Stomach smooth muscle (tissue), 2 donors: ENCODE data around the gene SNAPIN.

ENCODE experiments used
- H3K27ac ChIP-seq: one replicate; pipeline ENCODE4 v1.7.0; 2013; ENCODE audit warnings: mild to moderate bottlenecking, low read length, inconsistent platforms
- H3K27me3 ChIP-seq, 2 donors: one replicate each; pipeline ENCODE4 v1.7.0; 2013; ENCODE audit warnings: low read length in 2 of 2; ENCODE audit not compliant: insufficient read depth in 2 of 2, control insufficient read depth in 1 of 2
- H3K36me3 ChIP-seq, 2 donors: one replicate each; pipeline ENCODE4 v1.7.0; 2013; ENCODE audit warnings: low read length in 2 of 2; ENCODE audit not compliant: control insufficient read depth in 2 of 2, insufficient read depth in 2 of 2
- H3K4me1 ChIP-seq: one replicate; pipeline ENCODE4 v1.7.0; 2013; ENCODE audit warnings: low read length; ENCODE audit not compliant: control insufficient read depth, insufficient read depth
- H3K4me3 ChIP-seq, 2 donors: one replicate each; pipeline ENCODE4 v1.7.0; 2013; ENCODE audit warnings: low read length in 2 of 2
- H3K9ac ChIP-seq, 2 donors: one replicate each; pipeline ENCODE4 v1.7.0; 2013; ENCODE audit warnings: low read length in 2 of 2, mild to moderate bottlenecking in 1 of 2
- H3K9me3 ChIP-seq, 2 donors: one replicate each; pipeline ENCODE4 v1.7.0; 2013; ENCODE audit warnings: low read length in 2 of 2; ENCODE audit not compliant: control insufficient read depth in 2 of 2
- donor health status: healthy.
- donor health status: Pancreatic carcinoma.

SNAPIN gene

GRCh38 chr1:153626904-153627714, 31.4 kb upstream of the SNAPIN start, which contains the start of gene S100A13:
Gene S100A13 (minus strand): TSS chr1:153627505. CDS start chr1:153626472, 1,033 bp downstream.
- Histone ChIP-seq H3K36me3 (no peaks in the 10 kb centered on the region), H3K4me1 (peaks cover 48% of the 10 kb centered on the region), H3K27ac (peak within 1 kb of the TSS; percentile 83), H3K27me3 (no peaks in the 10 kb centered on the region), H3K9me3 (no peaks in the 10 kb centered on the region), H3K9ac (peak within 1 kb of the TSS; percentile 71 to 88), H3K4me3 (peak within 1 kb of the TSS; percentile 50 to 84)

GRCh38 chr1:153627715-153628626, 30.5 kb upstream of the SNAPIN start, which contains the start of gene S100A1:
Gene S100A1 (plus strand): TSS chr1:153628434. CDS start chr1:153630522, 2,088 bp downstream.
- Histone ChIP-seq H3K4me1 (peaks cover 48% of the 10 kb centered on the region), H3K27me3 (no peaks in the 10 kb centered on the region), H3K9ac (peak within 1 kb of the TSS; percentile 71 to 88), H3K36me3 (no peaks in the 10 kb centered on the region), H3K9me3 (no peaks in the 10 kb centered on the region), H3K27ac (peak within 1 kb of the TSS; percentile 83), H3K4me3 (peak within 1 kb of the TSS; percentile 50 to 84)

- Histone ChIP-seq H3K9ac (no peak overlapping the region), H3K27me3 (no peaks in the 10 kb centered on the region), H3K36me3 (no peaks in the 10 kb centered on the region), H3K27ac (peak overlapping the region; percentile 31), H3K4me1 (peaks cover 54% of the 10 kb centered on the region), H3K9me3 (no peaks in the 10 kb centered on the region), H3K4me3 (no peak overlapping the region)
Measured at GRCh38 chr1:153628638-153629342, 29.7 kb upstream of the SNAPIN start.

- Histone ChIP-seq H3K36me3 (no peaks in the 10 kb centered on the region), H3K4me1 (peaks cover 50% of the 10 kb centered on the region), H3K9me3 (no peaks in the 10 kb centered on the region), H3K9ac (no peak overlapping the region), H3K4me3 (no peak overlapping the region), H3K27me3 (no peaks in the 10 kb centered on the region), H3K27ac (peak overlapping the region; percentile 31)
Measured at GRCh38 chr1:153629343-153629665, 29.2 kb upstream of the SNAPIN start.

- Histone ChIP-seq H3K9me3 (no peaks in the 10 kb centered on the region), H3K27me3 (no peaks in the 10 kb centered on the region), H3K36me3 (no peaks in the 10 kb centered on the region), H3K27ac (peak overlapping the region; percentile 37), H3K4me1 (peaks cover 47% of the 10 kb centered on the region), H3K9ac (no peak overlapping the region), H3K4me3 (no peak overlapping the region)
Measured at GRCh38 chr1:153629971-153630370, 28.5 kb upstream of the SNAPIN start.

- H3K9ac ChIP-seq: no peak overlapping the region
- no peaks in the 10 kb centered on the region for H3K36me3 ChIP-seq
- no peaks in the 10 kb centered on the region for H3K27me3 ChIP-seq
- H3K9me3 ChIP-seq: no peaks in the 10 kb centered on the region
- peak overlapping the region; percentile 37 for H3K27ac ChIP-seq
- H3K4me1 ChIP-seq: peaks cover 46% of the 10 kb centered on the region
- no peak overlapping the region for H3K4me3 ChIP-seq
Measured at GRCh38 chr1:153630384-153630783, 28.1 kb upstream of the SNAPIN start.

- H3K36me3 ChIP-seq: peaks cover under 1% of the 10 kb centered on the region in 2 donors
- H3K9ac ChIP-seq: no peak overlapping the region
- H3K9me3 ChIP-seq: no peaks in the 10 kb centered on the region
- no peak overlapping the region for H3K4me3 ChIP-seq
- no peak overlapping the region for H3K27ac ChIP-seq
- H3K27me3 ChIP-seq: no peaks in the 10 kb centered on the region
- peaks cover 45% of the 10 kb centered on the region for H3K4me1 ChIP-seq
Measured at GRCh38 chr1:153631047-153632022, 27.2 kb upstream of the SNAPIN start.

GRCh38 chr1:153633161-153633753, 25.2 kb upstream of the SNAPIN start:
- peak overlapping the region; percentile 26 to 29 for H3K9ac ChIP-seq
- H3K27me3 ChIP-seq: no peaks in the 10 kb centered on the region
- H3K9me3 ChIP-seq: no peaks in the 10 kb centered on the region
- H3K27ac ChIP-seq: peak overlapping the region; percentile 99
- peaks cover 39% of the 10 kb centered on the region for H3K4me1 ChIP-seq
- peak overlapping the region; percentile 93 to 98 for H3K4me3 ChIP-seq
- peaks cover 17 to 19% of the 10 kb centered on the region in 2 donors for H3K36me3 ChIP-seq

- Histone ChIP-seq H3K9ac (peak within 1 kb of the TSS; percentile 100), H3K27me3 (no peaks in the 10 kb centered on the region), H3K9me3 (no peaks in the 10 kb centered on the region), H3K4me1 (peaks cover 39% of the 10 kb centered on the region), H3K36me3 (peaks cover 21 to 24% of the 10 kb centered on the region in 2 donors), H3K27ac (peak within 1 kb of the TSS; percentile 99), H3K4me3 (peak within 1 kb of the TSS; percentile 93 to 98)
Measured at GRCh38 chr1:153633754-153634665, 24.5 kb upstream of the SNAPIN start, which contains the start of gene CHTOP. Gene CHTOP (plus strand): TSS chr1:153634066. CDS start chr1:153636589, 2,523 bp downstream.
